Urothelium cell line (cell line): ENCODE results near the gene RABL6.
"Not testable (repeated sequence)": the region's sequence is repeated elsewhere in the genome, so short reads cannot be mapped to it uniquely, and the experiment has no call there.

Source experiments
- DNase-seq: peaks from one replicate; pipeline ENCODE4 v3.0.0; 2011; ENCODE audit warnings: low spot score, mixed read lengths
- FAIRE-seq: peaks from 2 replicates; lab custom pipeline; 2011; peaks lifted over from hg19 to GRCh38; lab: Jason Lieb, UNC

Gene RABL6

DNA sequence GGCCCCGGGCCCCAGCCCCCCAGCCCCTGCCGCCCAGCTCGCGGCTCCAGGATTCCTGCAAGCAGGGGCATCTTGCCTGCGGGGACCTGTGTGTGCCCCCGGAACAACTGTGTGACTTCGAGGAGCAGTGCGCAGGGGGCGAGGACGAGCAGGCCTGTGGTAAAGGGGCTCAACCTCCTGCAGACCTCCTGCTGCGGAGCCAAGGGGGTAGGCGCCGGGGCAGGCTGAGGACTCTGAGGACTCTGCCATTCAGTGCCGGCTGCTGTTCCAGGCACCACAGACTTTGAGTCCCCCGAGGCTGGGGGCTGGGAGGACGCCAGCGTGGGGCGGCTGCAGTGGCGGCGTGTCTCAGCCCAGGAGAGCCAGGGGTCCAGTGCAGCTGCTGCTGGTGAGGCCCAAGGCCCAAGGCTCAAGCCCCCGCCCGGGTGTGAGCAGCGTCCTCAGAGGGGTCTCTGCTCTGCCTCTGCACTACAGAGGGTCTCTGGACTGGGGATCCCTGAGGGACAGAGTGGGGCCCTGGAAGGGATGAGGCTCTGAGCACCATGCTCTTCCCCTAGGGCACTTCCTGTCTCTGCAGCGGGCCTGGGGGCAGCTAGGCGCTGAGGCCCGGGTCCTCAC lies 47.8 kb downstream of the RABL6 start:
- DNase-seq (no peak), FAIRE-seq (no peak)

DNA sequence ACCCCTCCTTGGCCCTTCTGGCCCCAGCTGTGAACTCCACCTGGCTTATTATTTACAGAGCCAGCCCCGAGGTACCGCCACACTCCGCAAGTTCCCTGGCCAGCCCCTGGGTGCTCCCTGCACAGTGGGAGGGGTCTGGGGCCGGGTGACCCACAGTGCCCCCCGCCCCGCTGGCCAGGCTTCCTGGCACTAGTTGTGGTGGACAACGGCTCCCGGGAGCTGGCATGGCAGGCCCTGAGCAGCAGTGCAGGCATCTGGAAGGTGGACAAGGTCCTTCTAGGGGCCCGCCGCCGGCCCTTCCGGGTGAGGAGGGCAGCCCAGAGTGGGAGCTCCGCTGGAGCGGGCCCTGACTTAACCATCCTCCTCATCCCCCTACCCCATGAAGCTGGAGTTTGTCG lies 48.3 kb downstream of the RABL6 start:
- DNase-seq (no peak), FAIRE-seq (no peak)

DNA sequence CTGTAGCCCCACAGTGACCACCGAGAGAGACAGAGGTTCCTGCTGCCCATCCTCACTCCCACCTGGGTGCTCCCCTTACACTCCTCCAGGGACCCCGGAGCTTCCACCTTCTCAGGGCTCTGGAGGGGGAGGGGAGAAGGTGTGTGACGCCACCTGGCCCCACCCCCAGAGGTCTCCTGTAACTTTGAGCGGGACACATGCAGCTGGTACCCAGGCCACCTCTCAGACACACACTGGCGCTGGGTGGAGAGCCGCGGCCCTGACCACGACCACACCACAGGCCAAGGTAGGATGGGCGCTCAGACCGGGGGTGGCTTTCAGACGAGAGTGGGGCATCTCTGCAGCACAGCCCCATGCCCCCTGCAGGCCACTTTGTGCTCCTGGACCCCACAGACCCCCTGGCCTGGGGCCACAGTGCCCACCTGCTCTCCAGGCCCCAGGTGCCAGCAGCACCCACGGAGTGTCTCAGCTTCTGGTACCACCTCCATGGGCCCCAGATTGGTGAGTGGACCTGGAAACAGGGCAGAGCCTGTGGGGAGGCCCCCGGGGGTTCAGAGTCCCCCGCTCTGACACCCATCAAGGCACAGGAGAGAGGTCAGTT lies 48.9 kb downstream of the RABL6 start:
- no peak for DNase-seq
- FAIRE-seq: no peak

DNA sequence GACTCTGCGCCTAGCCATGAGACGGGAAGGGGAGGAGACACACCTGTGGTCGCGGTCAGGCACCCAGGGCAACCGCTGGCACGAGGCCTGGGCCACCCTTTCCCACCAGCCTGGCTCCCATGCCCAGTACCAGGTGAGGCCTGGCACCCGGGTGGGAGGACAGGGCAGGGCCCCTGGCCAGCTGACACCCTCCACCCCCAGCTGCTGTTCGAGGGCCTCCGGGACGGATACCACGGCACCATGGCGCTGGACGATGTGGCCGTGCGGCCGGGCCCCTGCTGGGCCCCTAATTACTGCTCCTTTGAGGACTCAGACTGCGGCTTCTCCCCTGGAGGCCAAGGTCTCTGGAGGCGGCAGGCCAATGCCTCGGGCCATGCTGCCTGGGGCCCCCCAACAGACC lies 49.4 kb downstream of the RABL6 start:
- DNase-seq (no peak), FAIRE-seq (no peak)

DNA sequence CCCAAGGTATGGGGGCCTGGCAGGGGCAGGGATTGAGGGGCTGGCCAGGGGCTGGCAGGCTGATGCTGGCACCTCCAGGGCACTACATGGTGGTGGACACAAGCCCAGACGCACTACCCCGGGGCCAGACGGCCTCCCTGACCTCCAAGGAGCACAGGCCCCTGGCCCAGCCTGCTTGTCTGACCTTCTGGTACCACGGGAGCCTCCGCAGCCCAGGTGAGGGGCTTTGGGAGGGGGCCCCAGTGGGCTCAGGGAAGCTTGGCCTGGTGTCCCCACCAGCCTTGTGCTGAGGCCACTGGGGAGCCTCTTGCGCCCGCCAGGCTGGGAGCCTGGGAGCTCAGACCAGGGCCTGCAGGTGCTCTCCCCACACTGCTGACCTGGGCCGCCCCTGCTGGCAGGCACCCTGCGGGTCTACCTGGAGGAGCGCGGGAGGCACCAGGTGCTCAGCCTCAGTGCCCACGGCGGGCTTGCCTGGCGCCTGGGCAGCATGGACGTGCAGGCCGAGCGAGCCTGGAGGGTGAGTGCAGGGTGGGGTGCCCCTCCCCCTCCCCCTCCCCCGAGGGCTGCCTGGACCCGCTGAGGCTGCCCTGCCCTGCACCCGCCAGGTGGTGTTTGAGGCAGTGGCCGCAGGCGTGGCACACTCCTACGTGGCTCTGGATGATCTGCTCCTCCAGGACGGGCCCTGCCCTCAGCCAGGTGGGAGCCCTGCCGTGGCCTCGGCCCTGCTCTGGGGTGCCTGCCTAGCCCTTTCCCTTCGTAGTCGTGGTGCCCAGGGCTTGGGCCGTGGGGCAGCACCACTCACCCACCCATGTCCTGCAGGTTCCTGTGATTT lies 50.0 kb downstream of the RABL6 start:
- DNase-seq: no peak
- FAIRE-seq: no peak

DNA sequence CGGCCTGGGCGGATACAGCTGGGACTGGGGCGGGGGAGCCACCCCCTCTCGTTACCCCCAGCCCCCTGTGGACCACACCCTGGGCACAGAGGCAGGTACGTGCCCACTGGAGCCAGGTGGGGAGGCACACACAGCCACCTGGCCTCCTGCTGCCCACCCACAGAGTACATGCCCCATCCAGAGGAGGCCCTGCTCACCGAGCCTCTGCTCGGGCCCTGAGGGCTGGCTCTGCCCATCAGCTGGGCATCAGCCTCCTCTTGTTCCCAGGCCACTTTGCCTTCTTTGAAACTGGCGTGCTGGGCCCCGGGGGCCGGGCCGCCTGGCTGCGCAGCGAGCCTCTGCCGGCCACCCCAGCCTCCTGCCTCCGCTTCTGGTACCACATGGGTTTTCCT lies 50.7 kb downstream of the RABL6 start:
- FAIRE-seq: no peak
- no peak for DNase-seq

DNA sequence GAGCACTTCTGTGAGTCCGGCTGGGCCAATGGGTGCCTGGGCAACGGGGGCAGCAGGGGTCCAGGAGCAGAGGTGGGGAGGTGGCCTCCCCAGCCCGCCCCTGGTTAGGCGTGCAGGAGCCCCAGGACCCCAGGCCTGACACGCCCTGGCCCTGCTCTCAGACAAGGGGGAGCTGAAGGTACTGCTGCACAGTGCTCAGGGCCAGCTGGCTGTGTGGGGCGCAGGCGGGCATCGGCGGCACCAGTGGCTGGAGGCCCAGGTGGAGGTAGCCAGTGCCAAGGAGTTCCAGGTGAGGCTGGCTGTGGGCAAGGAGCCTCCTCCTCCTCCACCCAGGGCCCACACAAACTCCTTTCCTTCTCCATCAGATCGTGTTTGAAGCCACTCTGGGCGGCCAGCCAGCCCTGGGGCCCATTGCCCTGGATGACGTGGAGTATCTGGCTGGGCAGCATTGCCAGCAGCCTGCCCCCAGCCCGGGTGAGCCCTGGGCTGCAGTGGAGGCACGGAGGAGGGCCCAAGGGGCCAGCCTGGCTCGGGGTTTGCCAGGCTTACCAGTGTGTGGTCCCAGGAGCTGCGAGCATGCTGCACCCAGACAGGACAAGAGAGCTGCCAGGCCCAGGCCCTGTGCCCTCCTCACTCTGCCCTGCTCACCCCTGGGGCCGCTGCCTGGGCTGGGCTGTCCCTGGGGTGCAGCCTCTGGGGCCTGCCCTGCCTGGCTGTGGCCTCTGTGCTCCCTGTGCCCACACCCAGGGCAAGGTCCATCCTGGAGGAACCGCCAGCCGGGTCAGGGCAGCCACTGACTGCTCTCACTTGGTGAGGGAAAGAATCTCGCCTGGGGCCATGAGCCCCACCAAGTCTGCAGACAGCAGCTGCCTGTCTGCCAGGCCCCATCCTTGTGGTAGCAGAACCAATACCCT lies 51.4 kb downstream of the RABL6 start:
- DNase-seq (no peak), FAIRE-seq (no peak)

DNA sequence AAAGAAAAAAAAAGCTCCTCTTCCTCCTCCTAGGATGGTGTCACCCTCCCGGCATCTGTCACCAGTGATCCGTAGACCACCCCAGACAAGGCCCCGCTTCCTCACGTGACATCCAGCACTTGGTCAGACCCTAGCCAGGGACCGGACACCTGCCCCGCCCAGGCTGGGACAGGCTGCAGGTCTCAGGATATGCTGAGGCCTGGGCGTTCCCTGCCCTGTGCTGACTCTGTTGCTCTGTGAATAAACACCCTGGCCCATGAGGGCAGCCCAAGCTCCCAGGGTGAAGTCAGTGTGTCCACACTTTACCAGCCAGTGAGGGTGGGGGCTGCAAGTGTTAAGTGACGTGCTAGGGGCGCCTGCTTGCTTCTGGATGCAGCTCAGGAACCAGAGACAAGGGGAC lies 52.8 kb downstream of the RABL6 start:
- DNase-seq: no peak

DNA sequence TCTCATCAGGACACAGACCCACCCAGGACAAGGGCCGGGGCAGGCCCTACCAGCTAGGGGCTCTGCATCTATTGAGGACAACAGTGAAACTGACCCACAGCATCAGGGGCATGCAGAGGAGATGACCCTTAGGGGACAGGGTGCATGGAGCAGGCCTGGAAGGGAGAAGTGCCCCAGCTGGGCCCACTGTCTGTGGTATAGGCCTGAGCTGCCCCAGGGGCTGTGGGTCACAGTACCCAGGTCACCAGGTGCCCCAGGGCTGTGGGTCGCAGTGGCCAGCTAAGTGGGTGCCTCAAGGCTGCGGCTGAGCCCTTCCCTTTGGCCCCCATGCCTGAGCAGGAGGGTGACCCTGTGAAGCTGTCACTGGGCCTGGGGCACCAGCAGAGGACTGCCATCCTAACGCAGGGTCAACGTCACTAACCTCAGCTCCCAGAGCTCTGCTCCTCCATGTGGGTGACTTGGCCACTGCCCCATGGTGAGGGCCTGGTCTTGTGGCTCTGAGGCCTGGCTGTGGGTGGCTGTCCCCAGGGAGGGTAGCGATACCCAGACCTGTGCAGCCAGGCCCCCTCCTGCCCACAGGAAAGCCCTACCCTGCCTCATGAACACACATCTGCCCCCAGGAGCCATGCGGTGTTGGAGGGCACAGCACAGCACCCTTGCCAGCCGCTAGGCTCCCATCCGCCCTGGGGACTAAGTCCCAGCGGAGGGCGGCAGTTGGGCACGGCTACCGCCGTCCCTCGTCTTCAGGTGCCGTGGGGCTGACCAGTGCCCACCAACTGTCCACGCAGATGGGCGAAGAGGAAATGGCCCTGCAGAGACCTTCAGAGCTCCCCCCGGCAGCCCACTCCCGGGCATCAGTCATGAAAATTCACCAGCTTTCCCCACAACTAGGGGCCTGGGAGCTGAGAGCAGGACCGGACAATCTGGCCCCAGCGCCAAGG lies 53.5 kb downstream of the RABL6 start:
- DNase-seq: no peak
- FAIRE-seq: no peak

More for the DNA sequence above, 52.8 kb downstream of the RABL6 start:
- no peak for FAIRE-seq

DNA sequence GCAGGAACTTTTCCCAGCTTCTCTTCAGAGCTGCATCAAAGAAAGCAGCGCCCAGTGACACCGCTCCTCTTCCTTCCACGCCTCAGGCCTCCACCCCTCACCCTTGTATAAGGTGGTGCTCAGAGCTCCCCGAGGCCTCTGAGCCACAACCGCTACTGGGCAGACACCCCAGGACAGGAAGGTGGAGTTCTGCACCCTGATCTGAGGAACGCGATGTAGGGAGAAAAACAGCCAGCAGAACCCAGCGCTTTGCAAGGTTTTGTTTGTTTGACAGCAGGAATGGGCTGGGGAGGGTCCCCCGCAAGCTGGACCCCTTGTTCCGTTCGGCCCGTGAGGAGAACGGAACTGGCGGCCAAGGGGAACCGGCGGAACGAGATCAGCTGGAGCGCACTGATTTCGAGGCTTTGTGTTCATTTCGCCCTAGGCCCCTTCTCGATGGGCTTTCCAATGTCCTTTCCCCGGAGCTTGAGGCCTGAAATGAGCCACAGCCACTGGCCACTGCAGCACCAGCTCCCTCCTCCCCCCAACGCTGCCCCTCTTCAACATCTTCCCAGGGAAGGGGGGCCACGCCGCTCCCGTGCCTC lies 54.2 kb downstream of the RABL6 start:
- FAIRE-seq: no peak
- DNase-seq: no peak

DNA sequence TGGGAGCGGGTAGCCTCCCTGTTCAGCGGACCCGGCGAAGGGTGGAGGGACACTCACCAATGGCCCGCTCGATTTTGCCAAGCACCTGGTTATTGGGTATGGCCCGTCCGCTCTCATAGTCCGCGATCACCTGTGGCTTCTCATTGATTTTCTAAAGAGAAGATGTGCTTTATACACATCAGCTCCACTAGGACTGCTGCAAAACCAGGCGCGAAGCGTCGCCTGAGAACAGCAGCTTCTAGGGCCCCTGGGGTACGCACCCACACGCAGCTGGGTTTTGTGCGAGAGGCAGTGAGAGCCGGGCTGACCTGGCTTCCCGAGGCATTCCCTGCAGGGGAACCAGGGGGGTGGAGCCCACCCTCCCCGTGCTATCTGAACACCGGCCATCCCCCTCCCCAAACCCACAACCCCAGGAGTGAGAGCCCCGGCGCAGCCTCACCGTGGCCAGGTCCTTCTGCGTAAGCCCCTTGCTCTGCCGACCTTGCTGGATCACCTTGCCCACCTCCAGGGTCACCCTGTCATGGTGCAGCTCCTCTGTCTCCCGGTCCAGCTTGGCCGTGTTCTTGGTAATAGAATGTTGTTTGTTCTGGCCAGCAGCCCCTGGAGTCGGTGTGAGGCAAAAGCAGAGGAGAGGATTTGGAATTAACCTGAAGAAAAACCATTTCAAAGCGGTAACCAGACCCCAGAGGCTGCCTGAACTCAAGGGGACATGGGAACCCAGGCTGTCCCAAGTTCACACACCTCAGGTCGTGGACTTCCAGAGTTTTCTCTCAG lies 55.3 kb downstream of the RABL6 start:
- no peak for FAIRE-seq
- DNase-seq: no peak

DNA sequence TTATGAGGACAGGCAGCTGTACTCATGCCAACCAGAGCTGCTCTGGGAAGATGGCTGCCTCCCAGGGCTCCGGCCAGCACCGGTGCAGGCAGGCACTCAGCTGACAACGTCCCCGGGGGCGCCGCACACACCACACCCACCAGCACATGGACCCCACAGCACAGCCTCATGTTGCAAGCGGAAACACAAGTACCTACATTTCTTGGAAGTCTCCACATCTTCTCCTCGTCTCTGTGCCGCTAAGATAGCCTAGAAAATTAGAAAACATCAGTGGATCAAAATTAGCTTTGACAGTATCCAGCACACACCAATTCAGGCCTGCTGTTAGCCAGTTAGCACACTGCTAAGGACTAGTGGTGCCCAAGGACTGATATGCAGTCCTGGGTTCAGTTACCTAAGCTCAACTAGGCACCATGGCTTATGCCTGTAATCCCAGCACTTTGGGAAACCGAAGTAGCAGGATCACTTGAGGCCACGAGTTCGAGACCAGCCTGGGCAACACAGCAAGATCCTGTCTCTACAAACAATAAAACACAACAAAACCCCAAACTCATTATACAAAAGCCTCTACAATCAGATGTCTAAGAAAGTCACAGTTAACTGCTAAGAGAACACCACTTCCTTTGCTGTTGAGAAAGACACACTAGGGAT lies 56.0 kb downstream of the RABL6 start:
- FAIRE-seq: no peak
- no peak for DNase-seq

DNA sequence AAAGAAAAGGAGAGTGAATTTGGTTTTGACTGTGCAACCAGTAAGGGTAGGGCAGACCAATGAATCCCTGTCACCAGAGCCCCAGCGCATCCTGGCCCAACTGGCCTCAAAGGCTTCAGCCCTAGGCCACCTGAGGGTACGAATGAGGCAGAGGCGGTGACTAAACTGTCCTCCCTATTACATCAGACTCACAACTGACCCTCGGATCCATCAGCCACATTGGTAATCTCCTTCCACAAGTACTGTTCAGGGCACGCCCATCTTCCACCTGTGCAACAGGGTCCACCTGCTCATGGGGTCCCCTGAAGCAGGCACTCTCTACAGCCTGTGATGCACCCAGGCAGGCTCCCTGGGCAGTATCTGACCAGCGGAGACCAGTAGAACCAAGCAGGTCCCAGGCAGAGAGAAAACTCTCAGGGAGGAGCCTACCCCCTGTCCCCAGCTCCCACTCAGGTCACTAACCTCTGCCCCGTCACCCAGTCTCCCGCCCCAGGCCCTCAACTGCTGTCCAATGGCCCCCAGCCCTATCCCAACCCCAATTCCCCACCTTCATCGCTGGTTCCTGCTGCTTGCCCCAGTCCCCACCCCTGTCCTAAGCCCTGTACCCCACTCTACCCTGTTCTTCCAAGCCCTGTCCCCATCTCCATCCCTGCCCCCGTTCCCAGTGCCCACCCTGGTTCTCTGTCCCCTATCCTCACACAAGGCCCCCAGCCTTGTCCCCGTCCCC lies 57.5 kb downstream of the RABL6 start:
- DNase-seq (no peak), FAIRE-seq (no peak)

DNA sequence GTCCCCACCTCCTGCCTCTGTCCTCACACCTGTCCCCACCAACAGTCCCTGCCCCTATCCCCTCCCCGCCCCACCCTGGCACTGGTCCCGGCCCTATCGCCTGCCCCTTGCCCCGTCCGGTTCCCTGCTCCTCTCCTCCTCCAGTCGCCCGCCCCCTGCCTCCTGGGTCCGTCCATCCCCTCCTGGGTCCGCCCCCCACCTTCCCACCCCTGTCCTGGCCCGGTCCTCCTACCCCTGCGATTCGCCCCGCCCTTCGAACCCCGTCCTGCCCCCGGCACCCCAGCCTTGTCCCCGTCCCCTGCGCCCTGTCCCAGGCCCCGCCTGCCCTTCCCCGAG lies 58.0 kb downstream of the RABL6 start:
- DNase-seq (no peak), FAIRE-seq (no peak)

DNA sequence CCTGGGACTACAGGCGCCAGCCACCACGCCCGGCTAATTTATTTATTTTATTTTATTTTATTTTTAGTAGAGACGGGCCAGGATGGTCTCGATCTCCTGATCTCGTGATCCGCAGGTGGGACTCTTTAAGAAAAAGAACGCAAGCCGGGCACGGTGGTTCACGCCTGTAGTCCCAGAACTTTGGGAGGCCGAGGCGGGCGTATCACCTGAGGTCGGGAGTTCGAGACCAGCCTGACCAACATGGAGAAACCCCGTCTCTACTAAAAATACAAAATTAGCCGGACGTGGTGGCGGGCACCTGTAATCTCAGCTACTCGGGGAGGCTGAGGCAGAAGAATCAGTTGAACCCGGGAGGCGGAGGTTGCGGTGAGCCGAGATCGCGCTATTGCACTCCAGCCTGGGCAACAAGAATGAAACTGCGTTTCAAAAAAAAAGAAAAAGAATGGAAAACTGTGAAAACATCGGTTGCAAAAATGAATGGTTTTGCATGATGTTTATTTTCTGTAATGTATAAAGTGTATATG lies 59.2 kb downstream of the RABL6 start:
- not testable (repeated sequence) for DNase-seq, FAIRE-seq

DNA sequence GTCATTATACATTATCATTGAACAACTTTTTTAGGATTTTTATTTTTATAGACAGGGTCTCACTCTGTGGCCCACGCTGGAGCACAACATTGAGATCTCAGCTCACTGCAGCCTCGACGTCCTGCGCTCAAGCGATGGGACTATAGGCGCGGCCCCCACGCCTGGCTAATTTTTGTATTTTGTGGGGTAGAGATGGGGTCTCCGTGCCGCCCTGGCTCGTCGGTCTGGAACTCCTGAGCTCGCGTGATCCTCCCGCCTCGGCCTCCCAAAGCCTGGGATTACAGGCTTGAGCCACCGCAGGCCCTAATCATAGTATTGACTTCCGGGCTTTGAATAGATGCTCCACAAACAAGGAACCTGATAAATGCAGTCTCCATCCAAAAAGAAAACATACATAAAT lies 59.7 kb downstream of the RABL6 start:
- no peak for FAIRE-seq
- no peak for DNase-seq

DNA sequence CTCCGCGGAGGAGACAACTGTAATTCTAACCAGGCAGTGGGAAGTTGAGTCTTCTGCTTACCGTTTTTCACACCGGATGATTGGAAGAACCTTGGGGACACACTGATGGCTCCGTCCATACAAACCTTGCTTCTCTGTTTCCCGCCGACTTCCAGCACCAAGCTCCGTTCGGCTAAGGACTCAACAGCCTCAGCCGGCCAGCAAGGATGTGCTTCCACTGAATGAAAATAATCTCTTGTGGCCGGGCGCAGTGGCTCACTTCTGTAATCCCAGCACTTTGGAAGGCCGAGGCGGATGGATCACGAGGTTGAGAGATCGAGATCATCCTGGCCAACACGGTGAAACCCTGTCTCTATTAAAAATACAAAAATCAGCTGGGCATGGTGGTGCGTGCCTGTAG lies 60.2 kb downstream of the RABL6 start:
- no peak for DNase-seq
- no peak for FAIRE-seq

DNA sequence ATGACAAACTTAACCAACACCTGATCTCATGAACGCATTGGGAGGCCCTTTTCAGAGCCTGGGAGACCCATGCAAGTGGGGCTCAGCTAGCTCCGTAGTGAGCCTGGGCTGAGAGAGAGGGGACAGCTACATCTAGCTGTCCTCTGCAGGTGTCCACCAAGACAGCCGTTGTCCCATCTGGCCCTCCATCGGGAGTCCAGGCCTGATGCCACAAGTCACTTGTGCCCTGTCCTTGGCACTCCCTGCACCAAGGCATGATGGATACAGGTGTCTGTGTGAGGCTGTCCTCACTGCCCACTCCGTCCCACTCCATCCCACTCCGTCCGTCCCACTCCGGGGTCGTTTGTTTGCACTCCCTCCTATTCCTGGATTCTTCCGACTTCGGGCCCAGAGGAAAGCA lies 60.9 kb downstream of the RABL6 start:
- no peak for DNase-seq
- FAIRE-seq: no peak
